ENCODE results near the gene FBLN7.
"Not testable (repeated sequence)": the region's sequence is repeated elsewhere in the genome, so short reads cannot be mapped to it uniquely, and the experiment has no call there.

FBLN7 gene

DNA sequence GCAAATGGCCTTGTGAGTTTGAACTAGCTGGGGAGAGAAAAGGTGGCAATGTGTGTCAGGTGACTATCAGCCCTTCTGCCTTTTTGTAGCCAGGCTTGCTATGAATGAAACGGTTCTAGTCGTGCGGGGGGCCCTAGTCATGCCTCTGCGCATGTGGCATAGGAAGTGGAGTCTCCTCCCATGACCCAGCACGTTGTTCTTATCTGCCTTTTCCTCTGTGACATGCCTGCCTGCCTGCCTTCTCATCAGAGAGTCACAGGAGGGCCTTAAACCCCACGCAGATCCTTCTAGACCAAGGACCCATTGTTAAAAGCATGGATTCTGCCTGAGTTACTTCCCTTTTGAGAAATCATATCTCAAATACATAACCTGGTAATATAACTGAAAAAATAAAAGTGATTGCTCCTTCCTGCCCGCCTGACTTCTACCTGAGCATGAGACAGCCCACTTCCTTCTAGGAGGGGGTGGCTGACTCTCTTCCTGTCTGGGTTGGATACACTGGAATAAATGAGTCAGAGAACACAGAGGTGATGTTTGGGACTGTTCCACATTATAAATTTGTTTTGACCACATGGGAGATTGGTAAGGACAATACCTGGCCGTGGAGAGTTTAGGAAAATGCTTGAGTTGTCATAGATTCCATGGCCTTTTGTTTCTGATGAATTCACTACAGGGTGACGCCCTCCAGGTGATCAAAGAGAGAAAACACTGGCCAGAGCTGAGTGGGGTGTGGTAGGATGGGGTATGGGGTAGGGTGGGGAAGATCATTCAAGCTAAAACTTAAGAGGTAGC, 49.8 kb downstream of the FBLN7 start:
- peak; percentile 60 to 92 (median 81) for DNase-seq

DNA sequence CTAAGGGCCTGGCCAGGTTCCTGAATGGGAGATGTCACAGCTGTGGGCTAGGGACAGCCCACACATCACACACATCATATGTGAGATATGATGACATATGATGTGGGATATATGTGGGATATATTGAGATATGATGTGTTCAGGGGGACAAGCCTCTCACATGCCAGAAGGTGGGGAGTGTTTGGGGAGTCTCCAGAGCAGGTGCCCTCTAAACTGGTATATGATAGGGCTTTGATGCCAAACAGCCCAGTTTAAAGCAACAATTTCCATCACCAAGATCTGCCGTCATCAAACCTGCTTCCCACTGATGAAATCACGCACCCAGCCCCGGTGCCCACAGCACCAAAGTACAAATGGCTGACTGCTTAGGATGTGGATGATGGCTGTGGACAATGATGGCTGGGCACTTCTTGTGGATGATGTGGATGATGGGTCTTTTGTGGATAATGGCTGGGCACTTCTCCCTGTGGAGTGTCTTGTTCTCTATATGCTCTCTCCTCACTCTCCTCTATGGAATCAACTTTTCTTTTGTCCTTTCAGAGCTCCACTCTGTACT, 50.9 kb downstream of the FBLN7 start:
- DNase-seq: no peak

DNA sequence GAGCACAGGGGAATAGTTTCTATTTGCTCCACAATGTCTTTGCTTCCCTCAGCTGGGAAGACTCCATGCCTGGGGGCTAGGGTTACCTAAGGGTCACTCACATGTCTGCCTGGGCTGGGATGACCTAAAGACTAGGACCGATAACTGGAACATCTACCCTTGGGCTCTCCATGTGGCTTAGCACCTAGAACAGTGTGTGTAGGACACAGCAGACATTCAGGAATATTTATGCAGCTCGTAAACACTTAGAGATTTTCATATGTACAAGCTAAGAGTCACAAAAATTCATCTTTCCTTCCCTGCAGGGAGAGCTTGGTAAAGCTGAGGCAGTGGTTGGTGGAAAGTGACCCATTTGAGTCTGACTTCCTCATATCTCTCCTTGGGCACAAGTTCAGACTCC, 55.8 kb downstream of the FBLN7 start:
- DNase-seq: no peak

DNA sequence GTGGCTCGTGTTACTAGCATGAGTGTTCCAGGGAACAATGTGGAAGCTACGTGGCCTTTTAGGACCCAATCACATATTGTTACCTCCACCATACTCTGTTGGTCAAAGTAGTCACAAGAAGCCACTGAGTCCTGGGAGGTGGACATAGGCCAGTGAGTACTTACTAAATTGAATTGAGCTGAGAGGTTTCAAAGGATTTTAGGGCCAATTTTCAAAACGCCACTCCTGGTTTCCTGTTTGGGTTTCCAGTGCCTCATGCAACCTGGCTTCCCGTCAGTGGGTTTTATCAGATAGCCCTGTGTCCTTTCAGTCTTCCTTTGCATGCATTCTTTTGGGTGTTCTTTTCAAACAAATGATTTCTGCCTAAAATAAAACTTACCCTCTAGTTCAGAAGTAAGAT, 56.3 kb downstream of the FBLN7 start:
- DNase-seq: peak in 2 of 6 experiments; percentile 5 to 18

DNA sequence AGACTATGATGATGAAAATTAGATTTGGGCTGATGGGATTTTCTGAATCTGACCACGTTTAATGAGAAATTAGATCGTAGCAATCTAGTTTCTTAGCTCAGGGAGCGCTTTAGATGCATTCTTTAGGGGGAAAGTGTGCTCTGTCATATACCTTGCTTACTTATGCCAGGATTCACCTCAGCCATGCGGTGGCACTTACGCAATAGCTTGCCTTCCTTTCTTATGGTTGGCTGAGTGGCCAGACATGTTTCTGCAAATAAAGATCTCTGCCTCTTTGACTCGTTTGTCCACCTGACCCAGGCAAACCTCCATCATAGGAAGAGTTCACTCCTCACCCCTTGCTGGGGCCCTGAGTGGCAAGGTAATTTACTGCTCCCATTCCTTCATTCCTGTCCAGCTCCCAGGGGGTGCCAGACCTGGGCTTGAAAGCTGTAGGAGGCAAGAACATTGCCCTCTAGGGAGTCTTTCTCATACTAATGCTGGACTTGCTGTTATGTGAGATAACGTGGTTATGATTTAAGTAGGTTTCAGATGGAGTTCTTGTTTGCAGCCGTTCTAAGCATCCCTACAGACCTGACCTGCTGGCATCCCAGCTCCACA, 57.1 kb downstream of the FBLN7 start:
- no peak for DNase-seq

DNA sequence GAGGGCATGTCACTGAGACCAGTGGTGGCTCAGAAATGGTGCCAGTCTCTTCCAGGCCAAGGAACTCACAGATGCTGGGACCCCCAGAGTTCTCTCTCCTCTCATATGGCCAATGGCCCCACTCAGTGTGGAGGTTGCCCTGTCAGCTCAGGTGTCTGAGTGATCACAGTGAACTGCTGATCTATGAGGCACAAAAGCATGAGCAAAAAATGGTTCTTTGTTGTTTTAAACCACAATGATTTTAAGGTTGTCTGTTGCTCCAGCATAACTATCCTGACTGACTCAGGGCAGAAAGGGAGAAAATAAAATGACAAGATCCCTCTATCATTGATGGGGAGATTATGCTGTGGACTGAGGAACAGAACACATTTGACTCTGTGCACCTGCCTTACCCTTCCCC, 57.8 kb downstream of the FBLN7 start:
- DNase-seq: no peak

DNA sequence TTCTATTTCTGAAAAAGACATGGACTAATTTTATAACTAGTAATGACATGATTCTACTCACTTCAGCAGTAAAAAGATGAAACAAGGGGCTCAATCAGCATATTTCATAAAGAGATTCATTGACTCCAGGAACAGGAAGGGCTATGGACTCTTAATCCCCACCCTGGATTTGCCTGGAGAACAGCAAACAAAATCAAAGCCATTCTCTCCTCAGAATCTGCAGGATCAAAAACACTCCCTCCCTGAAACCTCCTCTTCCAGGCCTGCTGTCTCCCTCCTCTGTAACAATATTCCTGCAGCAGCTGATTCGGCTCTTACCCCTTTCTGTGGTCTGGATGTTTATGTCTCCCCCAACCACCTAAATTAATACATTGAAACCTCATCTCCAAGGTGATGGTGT, 59.7 kb downstream of the FBLN7 start:
- DNase-seq: no peak

DNA sequence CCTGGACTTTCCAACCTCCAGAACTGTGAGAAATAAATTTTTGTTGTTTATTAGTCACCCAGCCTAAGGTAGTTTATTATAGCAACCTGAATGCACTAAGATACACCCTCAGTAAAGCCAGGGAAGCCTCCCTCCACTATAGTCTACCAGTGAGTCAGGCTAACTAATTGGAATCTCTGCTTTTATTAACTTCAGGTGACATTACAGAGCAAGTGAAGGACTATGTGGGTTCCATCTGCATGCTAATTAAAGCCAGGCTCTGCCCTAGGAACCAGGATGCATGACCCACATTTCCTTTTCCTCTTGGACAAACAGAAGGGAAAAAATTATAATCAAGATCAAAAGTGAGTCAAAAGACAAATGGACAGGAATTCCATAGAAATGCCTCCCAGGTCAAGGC, 60.6 kb downstream of the FBLN7 start:
- DNase-seq: no peak

DNA sequence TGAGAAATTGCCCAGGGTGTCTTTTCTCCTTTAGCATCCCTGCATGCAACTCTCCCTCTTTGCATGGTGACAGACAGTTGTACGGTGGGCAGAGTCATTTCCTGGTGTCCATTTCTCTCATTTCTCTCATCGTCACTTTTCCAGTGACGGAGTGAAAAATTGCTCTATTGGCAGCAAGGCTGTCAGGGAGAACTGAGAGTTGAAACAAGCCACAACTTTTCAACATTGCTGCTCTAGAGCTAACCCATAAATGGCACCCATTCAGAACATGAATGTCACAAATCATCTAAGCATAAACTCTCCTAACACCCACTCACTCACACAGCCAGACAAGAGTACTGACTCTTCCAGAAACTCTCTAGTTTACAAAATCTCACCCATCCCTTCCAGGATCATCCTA, 61.0 kb downstream of the FBLN7 start:
- no peak for DNase-seq

DNA sequence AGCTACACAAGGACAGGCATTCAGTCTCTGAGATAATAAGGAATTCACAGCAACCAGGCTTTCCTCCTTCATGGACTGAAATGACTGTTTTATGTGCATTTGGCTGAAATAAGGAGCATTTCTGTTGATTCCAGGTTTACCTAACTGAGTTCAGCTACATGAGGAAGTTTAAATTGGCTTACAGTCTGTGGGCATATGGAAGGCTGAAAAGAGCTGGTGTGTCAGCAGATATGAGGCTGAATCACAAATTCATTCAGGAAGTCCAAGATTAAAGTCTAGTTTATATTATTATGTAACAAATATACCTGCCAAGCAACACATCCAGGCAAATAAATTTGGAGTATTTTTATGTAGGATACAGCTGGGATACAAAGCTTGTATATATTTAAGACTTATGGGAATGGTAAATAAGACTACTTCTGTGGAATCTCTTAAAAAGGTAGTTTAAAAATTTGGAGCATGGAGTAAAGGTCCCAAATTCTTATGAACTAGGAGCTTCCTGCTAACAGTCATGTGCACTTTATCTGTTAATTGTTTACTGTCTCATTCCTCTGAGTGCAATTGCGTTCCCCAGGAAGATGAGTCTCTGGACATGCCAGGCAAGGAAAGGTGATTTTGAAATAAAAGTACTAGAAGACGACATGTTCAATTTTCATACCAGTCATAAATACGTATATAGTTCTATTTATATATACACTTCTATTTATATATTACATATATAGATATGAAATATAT, 63.7 kb downstream of the FBLN7 start:
- no peak for DNase-seq

DNA sequence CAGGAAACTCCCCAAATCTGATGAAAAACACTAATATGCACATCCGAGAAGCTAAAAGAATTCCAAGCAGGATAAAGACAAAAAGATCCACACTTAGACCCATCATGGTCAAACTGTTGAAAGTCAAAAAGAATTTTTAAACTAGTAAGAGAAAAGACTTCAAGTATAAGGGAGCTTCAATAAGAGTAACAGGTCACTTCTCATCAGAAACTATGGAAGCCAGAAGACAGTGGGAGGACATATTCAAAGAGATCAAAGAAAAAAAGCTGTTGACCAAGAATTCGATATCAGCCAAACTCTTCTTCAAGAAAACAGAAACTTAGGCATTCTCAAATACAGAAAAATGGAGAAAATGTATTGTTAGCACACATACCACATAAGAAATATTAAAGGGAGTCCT, 66.2 kb downstream of the FBLN7 start:
- DNase-seq: peak in 1 of 6 experiments; percentile 7

DNA sequence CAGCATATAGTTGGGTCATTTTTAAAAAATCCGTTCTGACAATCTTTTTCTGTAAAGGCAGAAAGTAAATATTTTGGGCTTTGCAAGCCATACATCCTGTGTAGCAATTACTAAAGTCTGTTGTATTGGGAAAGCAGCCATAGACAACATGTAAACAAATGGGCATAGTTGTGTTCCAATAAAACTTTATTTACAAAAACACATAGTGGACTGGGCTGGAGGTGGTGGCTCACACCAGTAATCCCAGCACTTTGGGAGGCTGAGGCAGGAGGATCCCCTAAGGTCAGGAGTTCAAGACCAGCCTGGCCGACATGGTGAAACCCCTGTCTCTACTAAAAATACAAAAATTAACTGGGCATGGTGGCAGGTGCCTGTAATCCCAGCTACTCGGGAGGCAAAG, 69.7 kb downstream of the FBLN7 start:
- DNase-seq: not testable (repeated sequence)

DNA sequence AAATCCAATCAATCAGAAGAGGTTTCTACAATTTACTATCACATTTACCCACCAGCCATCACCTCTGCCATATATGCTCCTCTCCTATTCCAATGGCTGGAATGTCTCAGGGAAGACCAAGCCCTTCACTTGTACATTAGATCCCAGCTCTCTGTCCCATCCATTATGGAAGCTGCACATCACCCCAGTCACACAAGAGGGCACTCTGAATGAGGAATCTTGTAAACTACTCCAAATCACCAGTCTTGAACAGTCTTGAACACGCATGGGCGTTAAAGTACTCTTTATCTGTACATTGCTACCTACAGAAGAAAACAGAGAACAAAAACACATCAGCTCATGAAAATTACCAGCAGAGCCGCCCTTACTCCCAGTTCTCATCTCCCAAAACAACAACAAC, 78.0 kb downstream of the FBLN7 start:
- DNase-seq: no peak

DNA sequence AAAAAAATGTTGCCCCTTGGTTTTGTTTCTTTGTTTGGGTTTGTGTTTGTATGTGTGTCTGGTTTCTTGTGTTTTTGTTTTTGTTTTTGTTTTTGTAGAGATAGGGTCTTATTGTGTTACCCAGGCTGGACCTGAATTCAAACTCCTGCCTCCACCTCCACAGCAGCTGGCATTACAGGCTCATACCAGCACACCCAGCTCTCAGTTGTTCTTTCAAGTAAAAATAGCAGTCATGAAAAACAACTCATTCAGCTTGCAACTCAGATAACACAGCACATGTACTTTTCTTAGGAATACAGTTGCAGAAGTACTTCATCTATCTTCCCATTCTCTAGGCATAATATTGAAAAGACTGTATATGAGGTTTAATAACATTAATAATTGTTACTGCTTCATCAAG, 79.7 kb downstream of the FBLN7 start:
- no peak for DNase-seq

DNA sequence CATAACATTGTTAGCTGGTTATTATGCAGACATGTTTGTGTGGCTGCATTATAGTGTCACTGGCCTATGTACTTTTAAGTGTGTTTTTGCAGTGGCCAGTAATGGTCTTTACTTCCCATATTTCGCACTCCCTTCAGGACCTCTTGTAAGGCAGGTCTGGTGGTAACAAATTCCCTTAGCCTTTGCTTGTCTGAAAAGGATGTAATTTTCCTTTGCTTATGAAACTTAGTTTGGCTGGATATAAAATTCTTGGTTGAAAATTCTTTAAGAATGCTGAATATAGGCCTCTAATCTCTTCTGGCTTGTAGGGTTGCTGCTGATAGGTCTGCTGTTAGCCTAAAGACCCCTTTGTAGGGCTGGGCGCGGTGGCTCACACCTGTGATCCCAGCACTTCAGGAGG, 82.0 kb downstream of the FBLN7 start:
- no peak for DNase-seq

DNA sequence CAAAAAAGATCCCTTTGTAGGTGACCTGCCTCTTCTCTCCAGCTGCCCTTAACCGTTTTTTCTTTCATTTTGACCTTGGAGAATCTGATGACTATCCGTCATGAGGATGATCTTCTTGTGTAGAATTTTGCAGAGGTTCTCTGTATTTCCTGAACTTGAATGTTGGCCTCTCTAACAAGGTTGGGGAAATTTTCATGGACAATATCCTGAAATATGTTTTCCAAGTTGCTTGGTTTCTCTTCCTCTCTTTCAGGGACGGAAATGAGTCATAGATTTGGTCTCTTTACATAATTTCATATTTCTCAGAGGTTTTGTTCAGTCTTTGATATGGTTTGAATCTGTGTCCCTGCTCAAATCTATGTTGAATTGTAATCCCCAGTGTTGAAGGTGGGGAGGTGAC, 82.6 kb downstream of the FBLN7 start:
- no peak for DNase-seq

DNA sequence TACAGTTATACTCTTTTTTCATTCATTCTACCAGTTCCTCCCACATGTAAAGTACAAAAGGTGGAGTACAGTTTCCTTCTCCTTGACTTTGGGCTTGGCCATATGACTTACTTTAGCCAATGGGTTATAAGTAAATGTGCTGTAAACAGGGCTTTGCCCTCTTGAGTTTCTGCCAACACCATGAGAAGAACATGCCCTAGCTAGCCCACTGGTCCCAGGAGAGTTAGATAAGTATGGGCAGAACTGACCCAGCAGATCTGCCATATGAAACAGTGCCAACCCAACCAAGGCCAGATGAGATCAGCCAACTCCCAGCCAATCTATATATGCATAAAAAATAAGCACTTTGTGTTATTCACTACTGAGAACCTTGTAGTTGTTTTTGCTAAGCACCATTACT, 91.2 kb downstream of the FBLN7 start:
- DNase-seq: no peak

DNA sequence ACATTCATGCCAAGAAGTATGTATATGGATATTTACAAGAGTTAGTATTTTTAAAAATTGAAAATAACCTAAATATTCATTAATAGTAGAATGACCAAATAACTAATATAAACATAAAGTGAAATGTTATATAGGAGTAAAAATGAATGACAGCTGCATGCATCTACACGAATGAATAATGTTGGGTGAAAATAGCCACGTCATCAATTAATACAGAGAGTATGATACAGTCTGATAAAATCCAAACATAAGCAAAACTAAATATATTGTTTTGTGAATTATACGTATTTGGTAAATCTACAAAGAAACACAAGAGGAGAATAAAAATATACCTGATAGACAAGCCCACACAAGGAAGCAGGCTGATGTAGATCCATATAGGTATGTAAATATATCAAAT, 92.2 kb downstream of the FBLN7 start:
- no peak for DNase-seq

All from stimulated activated naive CD4-positive, alpha-beta T cell (primary cell).